Stimulated activated effector memory CD8-positive, alpha-beta T cell treated with anti-CD3 and anti-CD28 coated beads, Interleukin-12 subunit alpha, Interleukin-12 subunit beta, amount 100 ng/mL, for 72 hours (primary cell): Measurements from ENCODE around the gene ANO9.
"Not testable (repeated sequence)": the region's sequence is repeated elsewhere in the genome, so short reads cannot be mapped to it uniquely, and the experiment has no call there.

Experiments
- ATAC-seq: fragments of 150-1000 bp; cut with Tn5 transposase; 2 replicates; pipeline ENCODE4 v1.10.0; 2021
- DNase-seq, 2 donors: peaks; one replicate each; pipeline ENCODE4 v3.0.0; 2021 to 2022; ENCODE audit warnings: low spot score in 2 of 2
- H3K27ac Mint-ChIP-seq: one replicate; pipeline ENCODE4 v1.8.0; 2022; ENCODE audit warnings: mild to moderate bottlenecking, mixed read lengths
- H3K36me3 Mint-ChIP-seq: one replicate; pipeline ENCODE4 v1.8.0; 2022; ENCODE audit warnings: mild to moderate bottlenecking, mixed read lengths
- H3K4me1 Mint-ChIP-seq: one replicate; pipeline ENCODE4 v1.8.0; 2022; ENCODE audit warnings: mixed read lengths
- H3K4me3 Mint-ChIP-seq: one replicate; pipeline ENCODE4 v1.8.0; 2022; ENCODE audit warnings: mild to moderate bottlenecking, mixed read lengths
- H3K9me3 Mint-ChIP-seq: one replicate; pipeline ENCODE4 v1.8.0; 2022; ENCODE audit warnings: mixed read lengths

ANO9 gene

GRCh38 chr11:409008-409599 lies 32.7 kb downstream of the ANO9 start:
- Mint-ChIP-seq H3K4me1 (peaks cover 21% of the 10 kb centered on the region), H3K27ac (peak overlapping the region; percentile 43), H3K4me3 (no peak overlapping the region), H3K9me3 (no peaks in the 10 kb centered on the region), H3K36me3 (peaks cover 13% of the 10 kb centered on the region)
- ATAC-seq (no peak), DNase-seq (no peak)

- Mint-ChIP-seq H3K4me1 (peaks cover 13% of the 10 kb centered on the region), H3K36me3 (peaks cover 13% of the 10 kb centered on the region), H3K4me3 (peak overlapping the region; percentile 45), H3K9me3 (no peaks in the 10 kb centered on the region), H3K27ac (peak overlapping the region; percentile 43)
- no peak for ATAC-seq
- no peak for DNase-seq
Measured at GRCh38 chr11:408154-409007, 33.4 kb downstream of the ANO9 start.

GRCh38 chr11:407651-408123 lies 34.1 kb downstream of the ANO9 start:
- Mint-ChIP-seq H3K9me3 (no peaks in the 10 kb centered on the region), H3K36me3 (peaks cover 13% of the 10 kb centered on the region), H3K27ac (no peak overlapping the region), H3K4me1 (peaks cover 6% of the 10 kb centered on the region), H3K4me3 (peak overlapping the region; percentile 45)
- ATAC-seq (peak; percentile 1), DNase-seq (peak in 1 of 2 donors; percentile 56)

- no peak overlapping the region for H3K27ac Mint-ChIP-seq
- DNase-seq (peak; percentile 79 to 94), ATAC-seq (peak; percentile 93)
- no peaks in the 10 kb centered on the region for H3K9me3 Mint-ChIP-seq
- peaks cover 6% of the 10 kb centered on the region for H3K4me1 Mint-ChIP-seq
- H3K36me3 Mint-ChIP-seq: peaks cover 13% of the 10 kb centered on the region
- H3K4me3 Mint-ChIP-seq: peak overlapping the region; percentile 45
Measured at GRCh38 chr11:406796-407650, 34.8 kb downstream of the ANO9 start.

- no peaks in the 10 kb centered on the region for H3K9me3 Mint-ChIP-seq
- no peak for DNase-seq
- H3K27ac Mint-ChIP-seq: no peak overlapping the region
- peaks cover 13% of the 10 kb centered on the region for H3K36me3 Mint-ChIP-seq
- H3K4me3 Mint-ChIP-seq: peak overlapping the region; percentile 45
- peaks cover 6% of the 10 kb centered on the region for H3K4me1 Mint-ChIP-seq
- no peak for ATAC-seq
Measured at GRCh38 chr11:405954-406795, 35.6 kb downstream of the ANO9 start.

GRCh38 chr11:405323-405953 lies 36.4 kb downstream of the ANO9 start:
- DNase-seq: no peak
- no peaks in the 10 kb centered on the region for H3K9me3 Mint-ChIP-seq
- peak overlapping the region; percentile 52 for H3K4me3 Mint-ChIP-seq
- H3K27ac Mint-ChIP-seq: peak overlapping the region; percentile 40
- no peak for ATAC-seq
- H3K36me3 Mint-ChIP-seq: peaks cover 13% of the 10 kb centered on the region
- H3K4me1 Mint-ChIP-seq: peaks cover 6% of the 10 kb centered on the region

GRCh38 chr11:404551-405264 lies 37.1 kb downstream of the ANO9 start:
- Mint-ChIP-seq H3K4me3 (peak overlapping the region; percentile 52), H3K4me1 (peaks cover 6% of the 10 kb centered on the region), H3K27ac (peak overlapping the region; percentile 40), H3K9me3 (no peaks in the 10 kb centered on the region), H3K36me3 (peaks cover 17% of the 10 kb centered on the region)
- ATAC-seq: no peak
- no peak for DNase-seq

GRCh38 chr11:403761-404431 lies 37.9 kb downstream of the ANO9 start:
- Mint-ChIP-seq H3K4me3 (no peak overlapping the region), H3K27ac (peak overlapping the region; percentile 40), H3K4me1 (peaks cover 7% of the 10 kb centered on the region), H3K9me3 (no peaks in the 10 kb centered on the region), H3K36me3 (peaks cover 21% of the 10 kb centered on the region)
- ATAC-seq: no peak
- DNase-seq: no peak

- Mint-ChIP-seq H3K4me3 (no peak overlapping the region), H3K4me1 (peaks cover 12% of the 10 kb centered on the region), H3K27ac (no peak overlapping the region), H3K36me3 (peaks cover 27% of the 10 kb centered on the region), H3K9me3 (no peaks in the 10 kb centered on the region)
- DNase-seq (no peak), ATAC-seq (no peak)
Measured at GRCh38 chr11:403021-403760, 38.6 kb downstream of the ANO9 start.

- not testable (repeated sequence) for H3K9me3 Mint-ChIP-seq, ATAC-seq, DNase-seq, H3K4me3 Mint-ChIP-seq, H3K27ac Mint-ChIP-seq
- Mint-ChIP-seq H3K36me3 (peaks cover 27% of the 10 kb centered on the region), H3K4me1 (peaks cover 15% of the 10 kb centered on the region)
Measured at GRCh38 chr11:401196-401595, 40.6 kb downstream of the ANO9 start.

GRCh38 chr11:400241-400689 lies 41.5 kb downstream of the ANO9 start:
- ATAC-seq (no peak), DNase-seq (no peak)
- H3K36me3 Mint-ChIP-seq: peaks cover 22% of the 10 kb centered on the region
- H3K4me3 Mint-ChIP-seq: no peak overlapping the region
- peaks cover 15% of the 10 kb centered on the region for H3K4me1 Mint-ChIP-seq
- no peaks in the 10 kb centered on the region for H3K9me3 Mint-ChIP-seq
- H3K27ac Mint-ChIP-seq: no peak overlapping the region

GRCh38 chr11:399731-400211 lies 42.0 kb downstream of the ANO9 start:
- H3K9me3 Mint-ChIP-seq: no peaks in the 10 kb centered on the region
- H3K27ac Mint-ChIP-seq: no peak overlapping the region
- peak; percentile 50 for ATAC-seq
- H3K4me1 Mint-ChIP-seq: peaks cover 14% of the 10 kb centered on the region
- H3K36me3 Mint-ChIP-seq: peaks cover 19% of the 10 kb centered on the region
- H3K4me3 Mint-ChIP-seq: no peak overlapping the region
- no peak for DNase-seq
